ENCODE measurements around the gene TBL1X. TPM values are rescaled to one million over a fixed set of nuclear protein-coding genes. Genes with fewer than 3 reads are reported as not detected.
"Not testable (repeated sequence)": the region's sequence is repeated elsewhere in the genome, so short reads cannot be mapped to it uniquely, and the experiment has no call there.

The TBL1X gene
- total RNA-seq, 8 experiments from 2014 or later = 5.5 to 19.4 (median 9.0) TPM

GRCh38 chrX:9759337-9759736 is 294.5 kb downstream of the TBL1X start:
- in situ Hi-C loops (cut with MboI; ENCODE audit: low pct_unique_long_range_greater_than_20kb in 2 of 9, low sequenced_read_pairs in 9 of 9, unreplicated experiment in 9 of 9) = no loop called here
- no peak overlapping the region for H3K27ac ChIP-seq
- no peaks in the 10 kb centered on the region for H3K4me1 ChIP-seq (replicated peaks in 1 of 2)
- H3K4me3 ChIP-seq = no peak overlapping the region
- no peak for ATAC-seq (replicated peaks in 6 of 8)
- WGBS, 10 experiments = 86 to 93% methylated on average over 3 to 8 of the region's 8 CpGs; no CpG with 5 or more reads in 8 of the 10 experiments

GRCh38 chrX:9765072-9765736 is 300.3 kb downstream of the TBL1X start:
- H3K4me3 ChIP-seq = no peak overlapping the region
- no peak overlapping the region for H3K27ac ChIP-seq
- ATAC-seq (replicated peaks in 6 of 8) = no peak
- in situ Hi-C loops (cut with MboI; ENCODE audit: low pct_unique_long_range_greater_than_20kb in 2 of 9, low sequenced_read_pairs in 9 of 9, unreplicated experiment in 9 of 9) = no loop called here
- H3K4me1 ChIP-seq (replicated peaks in 1 of 2) = peaks cover 0 to 4% of the 10 kb centered on the region in 2 donors
- 60 to 95% methylated on average over 1 to 4 of the region's 67 CpGs; no CpG with 5 or more reads in 8 of the 10 experiments for WGBS, 10 experiments

GRCh38 chrX:9765737-9766097 is 300.9 kb downstream of the TBL1X start, which contains the start of gene GPR143:
Gene GPR143, minus strand, starts transcription at chrX:9765847. Its CDS starts 30 bp downstream, at chrX:9765817.
- no CpG with 5 or more reads among the region's 26 CpGs for WGBS, 10 experiments
- Histone ChIP-seq H3K4me1 (replicated peaks in 1 of 2) (peaks cover 0 to 4% of the 10 kb centered on the region in 2 donors), H3K4me3 (no peak within 1 kb of the TSS), H3K27ac (no peak within 1 kb of the TSS)
- in situ Hi-C loops (cut with MboI; ENCODE audit: low pct_unique_long_range_greater_than_20kb in 2 of 9, low sequenced_read_pairs in 9 of 9, unreplicated experiment in 9 of 9) = no loop called here
- ATAC-seq (replicated peaks in 6 of 8) = no peak

GRCh38 chrX:9767375-9767774 is 302.5 kb downstream of the TBL1X start:
- Histone ChIP-seq H3K27ac (no peak overlapping the region), H3K4me3 (no peak overlapping the region), H3K4me1 (replicated peaks in 1 of 2) (peaks cover 0 to 4% of the 10 kb centered on the region in 2 donors)
- WGBS, 10 experiments = 30 to 90% (median 43%) methylated on average over 2 to 4 of the region's 6 CpGs; no CpG with 5 or more reads in 6 of the 10 experiments
- no peak for ATAC-seq (replicated peaks in 6 of 8)
- in situ Hi-C loops (cut with MboI; ENCODE audit: low pct_unique_long_range_greater_than_20kb in 2 of 9, low sequenced_read_pairs in 9 of 9, unreplicated experiment in 9 of 9) = no loop called here

- ATAC-seq (replicated peaks in 6 of 8); in situ Hi-C loops (cut with MboI; ENCODE audit: low pct_unique_long_range_greater_than_20kb in 2 of 9, low sequenced_read_pairs in 9 of 9, unreplicated experiment in 9 of 9): not testable (repeated sequence)
- WGBS, 10 experiments = 88% methylated on average over 5 of the region's 5 CpGs; no CpG with 5 or more reads in 9 of the 10 experiments
Measured at GRCh38 chrX:9768321-9768839, 303.5 kb downstream of the TBL1X start.

GRCh38 chrX:9770319-9770718 is 305.5 kb downstream of the TBL1X start:
- in situ Hi-C loops (cut with MboI; ENCODE audit: low pct_unique_long_range_greater_than_20kb in 2 of 9, low sequenced_read_pairs in 9 of 9, unreplicated experiment in 9 of 9) = no loop called here
- 40 to 89% methylated on average over 1 of the region's 1 CpG; no CpG with 5 or more reads in 8 of the 10 experiments for WGBS, 10 experiments
- Histone ChIP-seq H3K27ac (no peak overlapping the region), H3K4me1 (replicated peaks in 1 of 2) (peaks cover 0 to 4% of the 10 kb centered on the region in 2 donors), H3K4me3 (no peak overlapping the region)
- peak in 2 of 8 experiments; percentile 12 to 39 for ATAC-seq (replicated peaks in 6 of 8)

More at GRCh38 chrX:9768321-9768839, 303.5 kb downstream of the TBL1X start:
- H3K4me3 ChIP-seq; H3K4me1 ChIP-seq (replicated peaks in 1 of 2); H3K27ac ChIP-seq: not testable (repeated sequence)

- Histone ChIP-seq H3K27ac (no peak overlapping the region), H3K4me1 (replicated peaks in 1 of 2) (no peaks in the 10 kb centered on the region), H3K4me3 (no peak overlapping the region)
- 0 to 100% (median 69%) methylated on average over 1 to 6 of the region's 6 CpGs; no CpG with 5 or more reads in 2 of the 10 experiments for WGBS, 10 experiments
- peak in 2 of 8 experiments; percentile 56 to 76 for ATAC-seq (replicated peaks in 6 of 8)
- in situ Hi-C loops (cut with MboI; ENCODE audit: low pct_unique_long_range_greater_than_20kb in 2 of 9, low sequenced_read_pairs in 9 of 9, unreplicated experiment in 9 of 9) = no loop called here
Measured at GRCh38 chrX:9772943-9773342, 308.1 kb downstream of the TBL1X start.

- Histone ChIP-seq H3K27ac (no peak overlapping the region), H3K4me3 (no peak overlapping the region), H3K4me1 (replicated peaks in 1 of 2) (no peaks in the 10 kb centered on the region)
- in situ Hi-C loops (cut with MboI; ENCODE audit: low pct_unique_long_range_greater_than_20kb in 2 of 9, low sequenced_read_pairs in 9 of 9, unreplicated experiment in 9 of 9) = no loop called here
- WGBS, 10 experiments = 67% methylated on average over 8 of the region's 8 CpGs; no CpG with 5 or more reads in 9 of the 10 experiments
- no peak for ATAC-seq (replicated peaks in 6 of 8)
Measured at GRCh38 chrX:9775930-9776329, 311.1 kb downstream of the TBL1X start.

GRCh38 chrX:9781941-9782340 is 317.1 kb downstream of the TBL1X start:
- no peak for ATAC-seq (replicated peaks in 6 of 8)
- in situ Hi-C loops (cut with MboI; ENCODE audit: low pct_unique_long_range_greater_than_20kb in 2 of 9, low sequenced_read_pairs in 9 of 9, unreplicated experiment in 9 of 9) = no loop called here
- 18 to 96% methylated on average over 3 to 5 of the region's 7 CpGs; no CpG with 5 or more reads in 8 of the 10 experiments for WGBS, 10 experiments

GRCh38 chrX:9784332-9784731 is 319.5 kb downstream of the TBL1X start:
- no peak overlapping the region for H3K27ac ChIP-seq
- H3K4me3 ChIP-seq = no peak overlapping the region
- ATAC-seq (replicated peaks in 6 of 8) = no peak
- WGBS, 10 experiments = 100% methylated on average over 1 of the region's 8 CpGs; no CpG with 5 or more reads in 7 of the 10 experiments
- in situ Hi-C loops (cut with MboI; ENCODE audit: low pct_unique_long_range_greater_than_20kb in 2 of 9, low sequenced_read_pairs in 9 of 9, unreplicated experiment in 9 of 9) = no loop called here
- peaks cover 0 to 6% of the 10 kb centered on the region in 2 donors for H3K4me1 ChIP-seq (replicated peaks in 1 of 2)

More at GRCh38 chrX:9781941-9782340, 317.1 kb downstream of the TBL1X start:
- H3K4me3 ChIP-seq = no peak overlapping the region
- H3K4me1 ChIP-seq (replicated peaks in 1 of 2) = no peaks in the 10 kb centered on the region
- H3K27ac ChIP-seq = no peak overlapping the region

GRCh38 chrX:9785254-9785943 is 320.5 kb downstream of the TBL1X start:
- peak in 5 of 8 experiments; percentile 13 to 50 (median 25) for ATAC-seq (replicated peaks in 6 of 8)
- WGBS, 10 experiments = 20 to 47% (median 41%) methylated on average over 1 to 4 of the region's 58 CpGs; no CpG with 5 or more reads in 6 of the 10 experiments
- in situ Hi-C loops (cut with MboI; ENCODE audit: low pct_unique_long_range_greater_than_20kb in 2 of 9, low sequenced_read_pairs in 9 of 9, unreplicated experiment in 9 of 9) = no loop called here
- H3K4me3 ChIP-seq = peak overlapping the region; percentile 45 to 93 (median 75)
- peaks cover 0 to 6% of the 10 kb centered on the region in 2 donors for H3K4me1 ChIP-seq (replicated peaks in 1 of 2)
- peak overlapping the region in 1 of 2 donors; percentile 40 for H3K27ac ChIP-seq

- in situ Hi-C loops (cut with MboI; ENCODE audit: low pct_unique_long_range_greater_than_20kb in 2 of 9, low sequenced_read_pairs in 9 of 9, unreplicated experiment in 9 of 9) = no loop called here
- ATAC-seq (replicated peaks in 6 of 8) = peak; percentile 50 to 80 (median 73)
- no CpG with 5 or more reads among the region's 132 CpGs for WGBS, 10 experiments
- Histone ChIP-seq H3K4me3 (peak within 1 kb of the TSS; percentile 45 to 93 (median 75)), H3K4me1 (replicated peaks in 1 of 2) (peaks cover 0 to 6% of the 10 kb centered on the region in 2 donors), H3K27ac (peak within 1 kb of the TSS in 1 of 2 donors; percentile 44)
Measured at GRCh38 chrX:9785944-9786797, 321.3 kb downstream of the TBL1X start, which contains the start of gene SHROOM2. Gene SHROOM2, plus strand, starts transcription at chrX:9786429. Its CDS starts 117 bp downstream, at chrX:9786546.

Data from motor neuron (in vitro differentiated cells).